ENCODE data around the gene MPPED2.

DNA sequence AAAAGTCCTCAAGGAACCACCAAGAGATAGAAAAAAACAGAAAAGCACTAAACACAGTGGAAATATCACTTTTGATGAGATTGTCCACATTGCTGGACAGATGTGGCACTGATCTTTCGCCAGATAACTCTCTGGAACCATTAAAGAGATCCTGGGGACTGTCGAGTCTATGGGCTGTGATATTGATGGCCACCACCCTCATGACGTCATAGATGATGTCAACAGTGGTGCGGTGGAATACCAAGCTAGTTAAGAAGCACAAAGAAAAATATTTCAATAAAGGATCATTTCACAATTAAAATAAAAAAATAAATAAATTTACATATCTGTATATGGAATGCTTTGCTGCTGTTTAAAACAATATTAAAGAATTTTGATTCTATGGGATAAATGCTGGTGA lies 217.8 kb downstream of the MPPED2 start:
- TF ChIP-seq, protein P1, sequence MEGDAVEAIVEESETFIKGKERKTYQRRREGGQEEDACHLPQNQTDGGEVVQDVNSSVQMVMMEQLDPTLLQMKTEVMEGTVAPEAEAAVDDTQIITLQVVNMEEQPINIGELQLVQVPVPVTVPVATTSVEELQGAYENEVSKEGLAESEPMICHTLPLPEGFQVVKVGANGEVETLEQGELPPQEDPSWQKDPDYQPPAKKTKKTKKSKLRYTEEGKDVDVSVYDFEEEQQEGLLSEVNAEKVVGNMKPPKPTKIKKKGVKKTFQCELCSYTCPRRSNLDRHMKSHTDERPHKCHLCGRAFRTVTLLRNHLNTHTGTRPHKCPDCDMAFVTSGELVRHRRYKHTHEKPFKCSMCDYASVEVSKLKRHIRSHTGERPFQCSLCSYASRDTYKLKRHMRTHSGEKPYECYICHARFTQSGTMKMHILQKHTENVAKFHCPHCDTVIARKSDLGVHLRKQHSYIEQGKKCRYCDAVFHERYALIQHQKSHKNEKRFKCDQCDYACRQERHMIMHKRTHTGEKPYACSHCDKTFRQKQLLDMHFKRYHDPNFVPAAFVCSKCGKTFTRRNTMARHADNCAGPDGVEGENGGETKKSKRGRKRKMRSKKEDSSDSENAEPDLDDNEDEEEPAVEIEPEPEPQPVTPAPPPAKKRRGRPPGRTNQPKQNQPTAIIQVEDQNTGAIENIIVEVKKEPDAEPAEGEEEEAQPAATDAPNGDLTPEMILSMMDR (IDR thresholded peaks at IDR 0.05; ENCODE audit: insufficient read depth, low read depth, low read length) = no peak
- no peak for TF ChIP-seq EZH2 (IDR thresholded peaks at IDR 0.05; ENCODE audit: insufficient read depth, low read length)
